Activated T-cell treated with anti-CD3 and anti-CD28 coated beads, Interleukin-2, amount 50 U/mL, for 1 hour (primary cell): Measurements from ENCODE around the gene CALML4.
"Not testable (repeated sequence)": the region's sequence is repeated elsewhere in the genome, so short reads cannot be mapped to it uniquely, and the experiment has no call there.

Source experiments
- DNase-seq: peaks from one replicate; pipeline ENCODE4 v3.0.0-alpha.2; 2020

The CALML4 gene, protein sequence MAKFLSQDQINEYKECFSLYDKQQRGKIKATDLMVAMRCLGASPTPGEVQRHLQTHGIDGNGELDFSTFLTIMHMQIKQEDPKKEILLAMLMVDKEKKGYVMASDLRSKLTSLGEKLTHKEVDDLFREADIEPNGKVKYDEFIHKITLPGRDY

DNA sequence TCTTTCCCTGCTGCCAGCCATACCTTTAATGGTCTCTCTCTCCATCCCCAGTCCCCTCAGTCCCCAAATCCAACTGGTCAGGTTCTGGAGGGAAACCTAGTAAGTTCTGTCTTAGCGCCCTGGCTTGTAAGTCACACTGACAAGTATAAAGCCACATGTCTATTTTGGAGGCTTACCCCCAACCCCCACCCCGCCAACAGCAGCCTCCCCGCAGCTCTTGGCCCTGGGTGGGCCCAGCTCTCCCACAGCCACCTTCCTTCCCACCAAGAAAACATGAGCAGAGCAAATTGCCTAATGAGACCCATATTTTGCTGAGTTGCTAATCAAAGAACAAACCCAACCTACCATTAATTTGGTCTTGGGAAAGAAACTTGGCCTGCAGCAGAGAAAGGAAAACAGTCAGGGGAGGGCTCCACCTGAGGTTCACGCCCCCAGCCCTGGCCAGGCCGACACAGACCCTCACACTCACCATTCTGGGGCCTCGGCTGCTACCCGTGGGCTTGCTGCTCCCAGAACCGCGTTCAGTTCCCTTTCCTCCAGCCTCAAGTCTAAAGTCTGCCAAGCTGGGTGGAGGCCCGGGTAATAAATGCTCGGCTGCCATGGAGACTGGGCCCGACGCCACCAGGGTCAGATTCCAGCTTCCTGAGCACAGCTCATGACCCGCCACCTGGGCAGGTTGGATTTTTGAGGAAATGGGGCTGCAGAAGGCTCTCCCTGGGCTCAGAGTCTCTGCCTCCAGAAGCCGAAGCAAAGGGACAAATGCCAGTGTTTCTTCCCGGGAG, at the start of gene CALML4:
CALML4 (minus strand) TSS at position 557 of the 782 bp plus-strand sequence; CDS start at position 472, 85 bp downstream.
- DNase-seq: no peak

DNA sequence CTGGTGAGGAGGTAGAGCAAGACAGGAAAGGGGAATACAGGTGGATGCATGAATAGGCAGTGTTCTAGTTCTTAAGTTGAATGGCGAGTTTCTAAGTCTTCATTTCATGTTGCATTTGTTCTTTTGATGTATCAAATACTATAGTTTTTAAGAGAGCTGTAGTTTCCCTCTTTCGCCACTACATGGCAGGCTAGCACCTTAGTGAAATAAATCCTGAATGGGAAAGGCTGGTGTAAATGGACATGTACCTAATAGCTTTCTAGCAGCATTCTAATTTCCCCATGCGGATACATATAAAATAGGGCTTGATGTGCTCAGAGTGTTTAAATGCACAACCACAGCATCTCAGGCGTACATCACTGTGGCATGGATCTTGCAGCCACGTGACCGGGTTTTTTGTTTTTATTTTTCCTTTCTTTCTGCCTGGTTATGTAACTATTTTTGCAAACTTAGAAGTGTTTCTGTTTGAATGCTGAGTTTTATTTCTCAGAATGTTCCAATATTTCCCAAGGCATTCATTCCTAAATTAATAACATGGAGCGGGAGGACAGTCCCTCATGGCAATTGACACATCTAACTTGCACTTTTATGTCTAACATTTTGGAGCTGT, 47.9 kb upstream of the CALML4 start:
- no peak for DNase-seq

DNA sequence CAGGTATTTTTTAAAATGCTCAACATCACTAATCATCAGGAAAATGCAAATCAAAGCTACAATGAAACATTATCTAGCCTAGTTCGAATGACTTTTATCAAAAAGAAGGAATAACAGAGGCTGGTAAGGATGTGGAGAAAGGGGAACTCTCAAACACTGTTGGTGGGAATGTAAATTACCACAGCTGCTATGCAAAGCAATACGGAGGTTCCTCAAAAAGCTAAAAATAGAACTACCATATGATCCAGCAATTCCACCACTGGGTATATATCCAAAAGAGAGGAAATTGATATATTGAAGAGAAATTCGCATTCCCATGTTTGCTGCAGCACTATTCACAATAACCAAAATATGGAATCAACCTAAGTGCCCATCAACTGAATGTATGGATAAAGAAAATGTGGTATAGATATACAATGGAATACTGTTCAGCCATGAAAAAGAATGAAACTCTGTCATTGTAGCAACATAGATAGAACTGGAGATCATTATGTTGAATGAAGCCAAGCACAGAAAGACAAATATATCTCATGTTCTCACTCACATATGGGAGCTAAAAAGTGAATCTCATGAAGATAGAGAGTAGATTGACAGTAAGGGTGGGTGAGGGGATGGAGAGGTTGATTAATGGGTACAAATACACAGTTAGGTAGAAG, 44.1 kb upstream of the CALML4 start:
- no peak for DNase-seq

DNA sequence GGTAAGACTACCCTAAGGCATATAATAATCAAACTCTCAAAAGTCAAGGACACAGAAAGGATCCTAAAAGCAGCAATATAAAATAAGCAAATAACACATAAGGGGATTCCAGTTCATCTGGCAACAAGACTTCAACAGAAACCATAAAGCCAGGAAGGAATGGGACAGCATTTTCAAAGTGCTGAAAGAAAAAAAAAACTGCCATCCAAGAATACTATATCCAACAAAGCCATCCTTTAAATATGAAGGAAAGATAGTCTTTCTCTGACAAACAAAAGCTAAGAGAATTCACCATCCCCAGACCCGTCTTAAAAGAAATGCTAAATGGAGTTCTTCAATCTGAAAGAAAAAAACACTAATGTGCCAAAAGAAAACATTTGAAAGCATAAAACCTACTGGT, 39.1 kb upstream of the CALML4 start:
- no peak for DNase-seq

DNA sequence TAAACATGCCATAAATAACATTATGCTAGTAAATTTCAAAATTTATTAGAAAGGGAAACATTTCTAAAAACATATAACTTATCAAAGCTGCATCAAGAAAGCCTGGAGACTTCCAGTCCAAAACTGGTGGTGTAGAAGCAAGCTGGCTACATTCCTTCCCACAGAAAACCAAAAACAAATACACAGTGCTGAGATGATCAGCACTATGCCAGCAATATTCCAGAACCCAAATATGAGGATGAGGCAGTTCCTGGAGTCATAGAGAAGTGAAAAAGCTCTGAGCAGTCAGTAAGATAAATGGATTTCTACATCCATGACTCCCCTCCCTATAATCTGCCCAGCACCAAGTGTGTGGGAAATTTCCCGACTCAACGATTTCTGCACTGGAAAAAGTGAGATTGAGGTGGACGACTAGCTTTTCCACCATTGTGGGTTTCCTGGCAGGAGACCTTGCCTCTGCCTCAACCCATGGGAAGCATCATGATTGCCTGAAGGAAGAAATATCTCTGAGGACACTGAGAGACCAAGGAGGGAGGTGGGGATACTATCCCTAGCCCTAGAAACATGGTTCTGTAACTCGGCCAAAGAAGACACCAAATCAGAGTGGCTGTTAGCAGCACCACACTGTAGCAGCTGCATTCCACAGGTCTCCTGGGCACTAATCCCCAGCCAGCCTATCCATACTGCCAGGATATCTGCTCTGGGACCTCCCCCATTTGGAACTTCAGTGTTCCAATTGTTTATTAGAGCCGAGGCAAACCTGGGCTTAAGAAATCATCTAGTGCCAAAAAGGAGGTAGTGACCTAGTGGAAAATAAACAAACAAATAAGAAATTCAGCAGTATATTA, 36.2 kb upstream of the CALML4 start:
- no peak for DNase-seq

DNA sequence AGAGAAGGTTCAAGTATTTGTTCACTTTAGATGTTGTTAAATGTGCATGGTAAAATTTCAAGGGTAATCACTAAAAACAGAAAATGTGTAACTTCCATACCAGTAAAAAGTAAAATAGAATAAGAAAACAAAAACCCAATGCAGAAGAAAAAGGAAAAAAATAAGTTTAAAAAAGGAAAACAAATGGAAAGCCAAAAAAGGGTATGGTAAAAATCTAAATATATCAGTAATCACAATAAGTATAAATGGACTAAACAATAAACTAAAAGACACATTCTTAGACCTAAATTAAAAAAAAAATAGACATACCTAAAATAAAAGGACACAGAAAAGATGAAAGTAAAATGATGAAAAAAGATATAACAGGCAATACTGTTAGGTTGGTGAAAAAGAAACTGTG, 33.9 kb upstream of the CALML4 start:
- DNase-seq: no peak

DNA sequence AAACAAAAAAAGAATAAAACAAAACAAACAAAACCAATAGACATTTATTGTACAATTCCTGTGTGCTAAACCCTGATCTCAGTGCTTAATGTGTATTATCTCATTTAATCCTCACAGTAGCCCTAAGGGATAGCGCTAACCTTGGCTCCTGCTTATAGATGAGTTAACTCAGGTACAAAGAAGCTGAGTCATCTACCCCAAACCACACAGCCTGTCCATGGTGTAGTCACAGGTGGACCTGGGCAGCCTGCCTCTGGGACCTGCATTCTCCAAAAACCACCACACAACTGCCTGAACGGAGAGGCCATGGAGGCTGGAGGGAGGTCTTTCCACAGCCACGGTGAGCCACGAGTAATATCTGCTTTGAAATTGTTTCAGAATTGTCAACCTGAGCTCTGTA, 29.9 kb upstream of the CALML4 start:
- DNase-seq: no peak

DNA sequence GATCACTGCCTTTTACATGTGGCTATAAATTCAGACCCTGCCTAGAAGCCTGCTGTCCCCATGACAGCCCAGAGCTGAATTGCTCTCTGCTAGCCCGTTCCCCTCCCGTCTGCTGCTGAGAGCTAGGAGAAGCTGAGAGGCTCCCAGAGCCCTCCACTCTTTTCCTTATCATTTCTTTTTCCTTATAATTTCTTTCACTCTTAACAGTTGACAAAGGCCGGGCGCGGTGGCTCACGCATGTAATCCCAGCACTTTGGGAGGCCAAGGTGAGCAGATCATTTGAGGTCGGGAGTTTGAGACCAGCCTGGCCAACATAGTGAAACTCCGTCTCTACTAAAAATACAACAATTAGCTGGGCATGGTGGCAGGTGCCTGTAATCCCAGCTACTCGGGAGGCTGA, 29.4 kb upstream of the CALML4 start:
- not testable (repeated sequence) for DNase-seq

DNA sequence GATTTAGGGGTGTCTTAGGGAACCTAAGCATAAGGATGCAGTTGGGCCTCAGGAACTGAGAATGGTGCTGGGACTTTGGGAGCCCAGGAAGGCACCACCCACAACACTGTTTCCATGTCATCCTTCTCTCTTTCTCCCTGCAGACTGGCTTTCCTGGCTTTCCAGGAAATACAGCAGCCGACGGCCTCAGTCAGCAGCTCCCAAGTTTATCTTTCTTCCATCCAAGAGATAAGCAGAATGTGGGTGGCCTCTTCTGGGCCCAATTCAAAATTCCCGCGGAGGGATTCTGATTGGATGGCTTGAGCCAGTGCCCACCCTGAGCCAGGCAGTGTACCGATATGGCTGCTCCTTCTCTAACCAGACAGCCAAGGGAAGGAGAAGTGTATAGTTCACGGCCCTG, 28.9 kb upstream of the CALML4 start:
- no peak for DNase-seq

DNA sequence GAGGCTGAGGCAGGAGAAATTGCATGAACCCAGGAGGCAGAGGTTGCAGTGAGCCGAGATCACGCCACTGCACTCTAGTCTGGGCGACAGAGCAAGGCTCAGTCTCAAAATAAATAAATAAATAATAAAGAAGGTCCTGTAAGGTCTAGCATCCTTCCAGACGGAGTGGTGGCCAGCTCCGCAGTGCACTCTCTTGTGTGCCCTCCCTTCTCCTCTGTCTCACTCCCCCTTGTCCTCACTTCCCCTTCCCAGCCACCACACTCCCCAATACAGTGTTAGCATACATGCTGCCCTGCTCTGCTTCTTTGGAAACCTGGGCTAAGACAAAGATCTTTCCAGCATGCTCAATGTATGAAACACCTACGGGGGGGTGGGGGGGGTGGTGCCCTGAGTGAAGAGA, 27.8 kb upstream of the CALML4 start:
- DNase-seq: no peak

DNA sequence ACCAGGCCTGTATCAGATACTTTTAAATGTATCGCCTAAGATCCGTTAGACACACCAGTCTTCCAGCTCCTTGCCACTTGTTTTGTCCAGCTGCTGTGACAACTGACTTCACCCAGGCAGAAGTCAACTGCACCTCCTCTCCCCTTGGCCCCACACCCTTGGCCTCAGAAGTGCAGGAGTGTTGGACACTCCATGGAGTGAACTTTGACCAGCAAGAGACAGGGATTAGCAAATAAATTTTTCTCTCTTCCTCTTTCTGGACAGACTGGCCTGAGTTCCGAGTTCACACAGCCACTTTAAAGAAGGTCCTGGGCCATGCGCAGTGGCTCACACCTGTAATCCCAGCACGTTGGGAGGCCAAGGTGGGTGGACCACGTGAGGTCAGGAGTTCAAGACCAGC, 27.3 kb upstream of the CALML4 start:
- peak; percentile 1 for DNase-seq

DNA sequence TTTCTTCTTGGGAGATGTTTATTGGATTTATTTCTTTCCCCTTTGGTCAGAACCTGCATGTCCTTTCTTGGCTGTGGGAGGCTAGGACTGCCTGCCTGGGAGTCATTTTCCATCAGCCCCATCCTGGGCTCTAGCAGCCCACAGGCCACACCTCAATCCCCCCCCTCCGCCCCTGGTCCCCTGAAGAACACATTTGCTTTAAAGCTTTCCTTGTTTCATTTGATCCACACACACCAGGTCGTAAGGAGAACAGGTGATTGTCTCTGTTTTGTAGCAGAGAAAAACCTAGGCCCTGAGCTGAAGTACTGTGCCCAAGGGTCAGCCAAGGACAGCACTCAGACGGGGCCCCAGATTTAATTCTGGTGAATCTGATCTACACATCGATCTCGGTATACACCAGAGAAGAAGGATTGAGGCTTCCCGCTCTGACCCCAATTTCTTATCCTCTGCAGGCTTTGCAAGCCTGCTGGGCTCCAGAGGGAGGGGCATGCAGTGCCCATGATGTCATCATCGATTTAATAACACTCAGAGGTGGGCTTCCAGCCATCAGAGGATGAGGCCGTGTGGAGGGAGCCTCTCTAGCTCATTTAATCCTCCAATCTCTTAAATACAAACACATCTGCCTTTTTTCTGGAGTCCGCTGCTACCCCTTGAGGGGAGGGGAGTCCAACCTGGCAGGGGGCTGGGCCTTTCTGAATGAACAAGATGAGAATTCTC, 26.1 kb upstream of the CALML4 start:
- peak; percentile 5 for DNase-seq

DNA sequence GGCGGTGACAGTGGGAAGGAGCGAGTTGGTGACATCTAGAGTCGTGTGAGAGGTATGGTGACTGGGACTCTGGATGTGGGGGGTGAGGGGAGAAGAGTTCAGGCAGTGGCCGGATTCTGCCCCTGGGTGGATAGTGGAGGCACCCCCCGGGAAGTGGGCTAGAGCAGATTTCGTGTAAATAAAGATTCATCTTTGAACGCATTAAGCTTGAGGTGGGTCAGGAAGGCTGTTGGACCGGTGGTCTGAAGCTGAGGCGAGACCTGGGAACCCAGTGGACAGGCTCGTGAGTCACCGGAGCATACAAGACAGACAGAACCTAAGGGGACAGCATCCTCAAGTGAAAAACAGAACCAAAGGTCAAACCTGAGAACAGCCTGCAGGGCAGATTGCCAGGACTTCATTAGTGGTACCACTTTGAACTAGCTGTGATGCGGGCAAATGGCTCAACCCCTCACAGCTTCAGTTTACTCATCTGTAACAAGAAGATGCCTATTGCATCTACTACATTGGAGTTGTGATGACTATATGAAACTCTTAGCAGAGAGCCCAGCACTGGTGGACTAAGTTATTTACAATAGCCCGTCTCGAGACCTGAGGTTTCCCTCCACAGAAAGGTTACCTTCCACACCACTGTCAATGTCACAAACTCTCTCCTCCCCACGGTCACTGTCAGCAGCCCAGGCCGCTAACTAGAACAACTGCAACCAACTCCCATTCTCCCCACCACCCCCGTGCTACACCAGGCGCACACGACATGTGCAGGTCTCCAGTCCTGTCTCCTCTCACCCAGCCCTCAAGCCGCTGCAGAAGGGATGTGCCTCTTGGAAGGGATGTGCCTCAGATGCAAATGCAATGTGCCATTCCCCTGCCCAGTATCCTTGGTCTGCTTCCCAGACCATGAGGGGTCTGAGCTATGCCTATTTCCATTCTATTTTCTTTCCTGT, 25.3 kb upstream of the CALML4 start:
- peak; percentile 15 for DNase-seq

DNA sequence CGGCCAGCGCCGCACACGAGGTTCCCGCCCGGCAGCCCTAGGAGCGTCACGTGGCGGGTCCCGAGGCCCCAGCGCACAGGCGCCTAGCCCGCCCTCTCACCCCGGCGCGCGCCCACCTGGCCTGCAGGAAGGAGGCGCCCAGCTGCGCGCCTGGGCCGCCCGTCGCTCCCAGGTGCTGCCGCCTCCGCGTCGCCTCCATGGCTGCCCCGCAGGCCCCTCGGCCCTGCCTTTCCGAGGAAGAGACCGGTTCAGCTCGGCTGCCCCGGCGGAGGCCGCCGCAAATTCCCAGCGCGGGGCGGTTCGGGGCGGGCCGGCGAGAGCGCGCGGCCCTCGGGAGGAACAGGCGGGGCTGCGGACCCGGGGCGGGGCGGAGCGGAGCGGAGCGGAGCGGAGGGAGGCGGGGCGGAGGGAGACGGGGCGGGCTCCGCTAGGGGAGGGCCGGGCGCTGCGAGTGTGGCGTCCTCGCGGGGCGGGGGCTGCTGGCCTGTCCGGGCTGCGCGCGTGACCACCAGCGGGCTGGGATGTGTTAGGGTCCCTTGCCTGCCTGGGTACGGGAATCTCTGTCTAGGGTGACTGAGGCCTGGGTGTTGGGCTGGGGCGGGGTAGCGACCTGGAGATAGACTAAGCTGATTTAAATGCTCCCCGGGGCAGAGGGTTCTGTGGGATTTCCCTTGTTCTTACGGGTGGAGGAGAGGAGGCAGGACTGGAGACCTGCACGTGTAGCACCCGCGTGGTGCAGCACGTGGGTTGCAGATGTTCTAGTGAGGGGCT, 24.4 kb upstream of the CALML4 start, which contains the start of gene CLN6:
CLN6 (minus strand) TSS at position 343 of the 771 bp plus-strand sequence; CDS start at position 199, 144 bp downstream.
- DNase-seq: peak; percentile 89

DNA sequence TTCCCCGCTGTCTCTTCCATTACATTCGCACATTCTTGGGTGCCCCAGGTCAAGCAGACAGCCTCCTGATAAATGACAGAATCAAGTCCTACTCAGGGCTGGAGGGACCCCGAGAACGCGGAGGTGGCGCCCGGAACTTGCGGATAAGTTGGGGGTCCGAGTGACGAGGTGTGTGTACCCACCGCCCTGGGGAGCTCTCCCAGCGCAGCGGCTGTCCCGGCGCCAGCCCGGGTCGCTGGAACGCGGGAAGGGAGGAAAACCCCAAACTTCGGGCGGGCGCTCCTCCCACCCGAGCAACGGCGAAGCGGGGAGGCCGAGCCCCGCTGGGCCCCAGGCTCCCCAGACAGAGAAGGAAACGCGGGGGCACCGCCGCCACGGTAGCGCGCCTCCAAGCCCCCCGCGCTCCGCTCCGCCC, 23.8 kb upstream of the CALML4 start:
- no peak for DNase-seq

DNA sequence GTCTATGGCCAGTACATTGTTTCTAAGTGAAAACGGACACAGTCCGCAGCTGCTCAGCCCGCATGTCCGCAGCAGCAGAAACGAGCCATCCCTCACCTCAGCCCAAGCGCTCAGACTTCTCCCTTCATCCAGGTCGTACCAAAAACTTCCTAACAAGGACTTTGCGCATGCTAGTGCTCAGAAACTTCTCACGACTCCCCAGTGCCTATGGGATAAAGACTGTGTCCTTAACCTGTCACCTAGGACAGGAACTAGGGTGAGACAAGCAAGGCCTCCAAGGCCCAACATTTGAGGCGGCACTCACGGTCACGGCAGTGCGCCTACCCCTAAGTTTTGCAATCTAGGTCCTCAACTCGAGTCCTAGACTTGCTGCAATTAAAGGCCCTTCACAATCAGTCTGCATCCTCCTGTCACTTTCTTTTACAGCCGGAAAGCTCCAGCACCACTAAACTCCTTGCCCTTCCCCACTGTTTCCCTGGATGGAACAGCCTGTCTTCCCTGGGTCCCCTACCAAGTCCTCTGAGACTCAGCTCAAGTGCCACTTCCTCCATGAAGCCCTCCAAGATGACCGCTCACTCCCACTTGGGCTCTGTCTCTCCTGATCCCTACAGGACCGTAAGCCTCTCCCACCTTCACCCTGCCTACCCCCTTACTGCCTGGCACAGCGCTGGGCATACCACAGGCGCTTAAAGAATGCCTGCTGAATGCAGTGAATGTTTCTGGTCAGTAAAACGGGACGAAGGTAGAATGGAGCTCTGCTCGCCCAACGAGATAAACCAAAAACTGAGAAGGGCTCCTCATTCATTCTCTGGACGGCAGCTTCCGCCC, 23.2 kb upstream of the CALML4 start:
- DNase-seq: peak; percentile 19

DNA sequence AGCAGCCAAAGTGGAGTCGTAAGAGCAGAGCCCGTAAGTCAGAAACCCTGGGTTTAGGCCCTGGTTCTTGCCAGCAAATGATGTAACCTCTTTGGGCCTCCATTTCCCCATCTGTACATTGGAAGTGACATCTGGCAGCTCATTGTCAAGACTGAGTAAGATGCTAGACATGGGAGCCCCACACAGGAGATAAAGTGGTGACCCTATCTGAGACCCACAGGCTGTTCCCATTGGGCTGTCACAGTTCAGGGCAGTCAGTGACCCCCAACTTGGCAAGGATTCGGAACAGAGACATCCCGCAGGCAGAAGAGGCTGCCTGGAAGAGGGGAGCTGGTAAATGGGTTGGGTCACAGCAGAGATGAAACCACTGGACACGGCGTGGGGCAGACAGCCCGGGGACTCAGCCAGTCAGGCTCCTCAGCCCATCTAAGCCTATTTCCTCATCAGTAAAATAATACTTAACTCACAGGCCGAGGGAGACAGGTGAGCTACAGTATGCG, 22.6 kb upstream of the CALML4 start:
- no peak for DNase-seq

DNA sequence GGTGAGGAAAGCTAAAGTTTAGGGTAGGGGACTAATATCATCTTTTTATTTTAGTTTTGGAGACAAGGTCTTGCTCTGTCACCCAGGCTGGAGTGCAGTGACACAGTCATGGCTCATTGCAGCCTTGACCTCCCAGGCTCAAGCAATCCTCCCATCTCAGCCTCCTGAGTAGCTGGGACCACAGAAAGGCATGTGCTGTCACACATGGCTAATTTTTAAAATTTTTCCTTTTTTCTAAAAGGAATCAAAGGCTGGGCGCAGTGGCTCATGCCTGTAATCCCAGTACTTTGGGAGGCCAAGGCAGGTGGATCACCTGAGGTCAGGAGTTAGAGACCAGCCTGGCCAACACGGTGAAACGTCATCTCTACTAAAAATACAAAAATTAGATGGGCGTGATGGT, 20.3 kb upstream of the CALML4 start:
- DNase-seq: not testable (repeated sequence)
